ENCODE results near the gene OLR1.

OLR1 gene

DNA sequence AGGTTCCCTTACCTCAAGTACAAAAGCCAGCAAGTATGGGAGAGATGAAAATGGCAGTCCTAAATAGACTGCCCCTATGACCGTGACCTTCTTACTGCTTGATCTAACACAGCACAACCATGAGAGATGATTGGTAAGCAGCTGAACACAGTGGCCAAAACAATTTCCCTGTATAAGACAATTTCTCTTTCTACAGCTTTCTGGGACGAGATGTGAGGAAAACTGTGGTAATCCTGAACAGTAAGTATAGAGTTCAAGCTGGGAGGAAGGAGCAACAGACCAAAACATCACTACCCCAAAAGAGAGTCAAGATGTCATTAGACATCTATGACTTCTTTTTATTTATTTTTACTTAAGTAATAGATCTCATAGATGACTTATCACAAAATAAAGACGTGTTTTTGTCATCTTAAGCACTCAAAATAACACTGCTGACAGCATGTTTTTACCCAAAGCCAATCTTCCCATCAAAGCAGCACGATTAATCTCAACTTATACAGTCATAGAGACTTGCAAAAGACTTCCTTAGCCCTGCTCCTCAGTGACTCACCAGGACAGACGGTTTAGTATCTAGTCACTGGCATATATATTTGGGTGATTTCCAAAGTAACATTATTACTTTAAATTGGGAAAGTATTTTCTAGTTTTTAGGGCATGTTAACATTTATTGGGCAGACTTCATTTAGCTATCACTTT, 10.6 kb upstream of the OLR1 start:
- DNase-seq: no peak
- Histone ChIP-seq H3F3A (ENCODE audit: insufficient read depth, low read length) (no peaks in the 10 kb centered on the region), H4K20me1 (ENCODE audit: insufficient read depth, low read length) (no peaks in the 10 kb centered on the region), H3K4me1 (ENCODE audit: low read length) (no peaks in the 10 kb centered on the region), H3K79me2 (ENCODE audit: low read length) (no peaks in the 10 kb centered on the region), H3K4me2 (ENCODE audit: low read depth, low read length) (no peak overlapping the region), H3K27ac (ENCODE audit: low read length) (no peak overlapping the region), H3K9me3 (replicated peaks; ENCODE audit: insufficient read depth, low read length) (no peaks in the 10 kb centered on the region), H3K36me3 (replicated peaks; ENCODE audit: insufficient read depth, low read length) (no peaks in the 10 kb centered on the region), H3K9ac (ENCODE audit: low read length) (no peak overlapping the region), H3K9me2 (replicated peaks; ENCODE audit: insufficient read depth, low read length) (no peaks in the 10 kb centered on the region), H3K4me3 (ENCODE audit: low read length) (no peak overlapping the region), H2AFZ (ENCODE audit: low read length) (no peak overlapping the region), H3K27me3 (replicated peaks; ENCODE audit: insufficient read depth, low read length) (no peaks in the 10 kb centered on the region)
- no peak for TF ChIP-seq EZH2phosphoT487 (IDR thresholded peaks at IDR 0.05; ENCODE audit: low read length)
- TF ChIP-seq, protein P1, sequence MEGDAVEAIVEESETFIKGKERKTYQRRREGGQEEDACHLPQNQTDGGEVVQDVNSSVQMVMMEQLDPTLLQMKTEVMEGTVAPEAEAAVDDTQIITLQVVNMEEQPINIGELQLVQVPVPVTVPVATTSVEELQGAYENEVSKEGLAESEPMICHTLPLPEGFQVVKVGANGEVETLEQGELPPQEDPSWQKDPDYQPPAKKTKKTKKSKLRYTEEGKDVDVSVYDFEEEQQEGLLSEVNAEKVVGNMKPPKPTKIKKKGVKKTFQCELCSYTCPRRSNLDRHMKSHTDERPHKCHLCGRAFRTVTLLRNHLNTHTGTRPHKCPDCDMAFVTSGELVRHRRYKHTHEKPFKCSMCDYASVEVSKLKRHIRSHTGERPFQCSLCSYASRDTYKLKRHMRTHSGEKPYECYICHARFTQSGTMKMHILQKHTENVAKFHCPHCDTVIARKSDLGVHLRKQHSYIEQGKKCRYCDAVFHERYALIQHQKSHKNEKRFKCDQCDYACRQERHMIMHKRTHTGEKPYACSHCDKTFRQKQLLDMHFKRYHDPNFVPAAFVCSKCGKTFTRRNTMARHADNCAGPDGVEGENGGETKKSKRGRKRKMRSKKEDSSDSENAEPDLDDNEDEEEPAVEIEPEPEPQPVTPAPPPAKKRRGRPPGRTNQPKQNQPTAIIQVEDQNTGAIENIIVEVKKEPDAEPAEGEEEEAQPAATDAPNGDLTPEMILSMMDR (IDR thresholded peaks at IDR 0.05; ENCODE audit: low read length): no peak
- no peak for TF ChIP-seq EZH2 (optimal IDR thresholded peaks at IDR 0.05; ENCODE audit: low read depth, low read length)

GRCh38 chr12:10179776-10180181, 7.8 kb upstream of the OLR1 start:
- Histone ChIP-seq H3K4me2 (ENCODE audit: low read depth, low read length) (no peak overlapping the region), H3K79me2 (ENCODE audit: low read length) (no peaks in the 10 kb centered on the region), H3K27ac (ENCODE audit: low read length) (no peak overlapping the region), H3K9me2 (replicated peaks; ENCODE audit: insufficient read depth, low read length) (no peaks in the 10 kb centered on the region), H2AFZ (ENCODE audit: low read length) (no peak overlapping the region), H3F3A (ENCODE audit: insufficient read depth, low read length) (no peaks in the 10 kb centered on the region), H4K20me1 (ENCODE audit: insufficient read depth, low read length) (no peaks in the 10 kb centered on the region), H3K4me3 (ENCODE audit: low read length) (no peak overlapping the region), H3K9me3 (replicated peaks; ENCODE audit: insufficient read depth, low read length) (no peaks in the 10 kb centered on the region), H3K36me3 (replicated peaks; ENCODE audit: insufficient read depth, low read length) (no peaks in the 10 kb centered on the region), H3K9ac (ENCODE audit: low read length) (no peak overlapping the region), H3K4me1 (ENCODE audit: low read length) (no peaks in the 10 kb centered on the region), H3K27me3 (replicated peaks; ENCODE audit: insufficient read depth, low read length) (no peaks in the 10 kb centered on the region)
- DNase-seq: no peak
- TF ChIP-seq, protein P1 (IDR thresholded peaks at IDR 0.05; ENCODE audit: low read length): no peak
- no peak for TF ChIP-seq EZH2phosphoT487 (IDR thresholded peaks at IDR 0.05; ENCODE audit: low read length)

DNA sequence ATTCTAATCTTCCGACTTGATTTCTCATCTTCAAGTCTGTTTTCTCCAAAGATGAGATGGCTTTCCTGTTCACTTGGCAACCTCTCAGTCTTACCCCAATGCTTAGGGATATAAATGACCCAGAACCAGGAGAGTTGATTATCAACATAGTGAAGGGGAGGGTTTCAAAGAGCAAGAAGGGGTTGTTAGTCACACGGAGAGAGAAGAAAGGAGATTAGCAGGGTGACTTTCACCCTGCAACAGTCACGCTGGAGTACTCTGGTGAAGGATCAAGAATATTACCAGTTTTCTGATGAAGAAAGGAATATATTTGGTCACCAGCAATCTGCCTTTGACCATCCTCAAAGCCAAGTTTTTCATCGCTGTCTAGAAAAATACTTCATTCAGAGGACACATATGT, 6.9 kb upstream of the OLR1 start, which contains the start of gene TMEM52B:
TSS of gene TMEM52B (plus strand) at position 212 of the 400 bp plus-strand sequence. CDS start 543 bp downstream, outside the sequence.
- Histone ChIP-seq H3F3A (ENCODE audit: insufficient read depth, low read length) (no peaks in the 10 kb centered on the region), H3K36me3 (replicated peaks; ENCODE audit: insufficient read depth, low read length) (no peaks in the 10 kb centered on the region), H3K4me1 (ENCODE audit: low read length) (no peaks in the 10 kb centered on the region), H3K4me2 (ENCODE audit: low read depth, low read length) (no peak within 1 kb of the TSS), H4K20me1 (ENCODE audit: insufficient read depth, low read length) (no peaks in the 10 kb centered on the region), H3K4me3 (ENCODE audit: low read length) (no peak within 1 kb of the TSS), H3K27me3 (replicated peaks; ENCODE audit: insufficient read depth, low read length) (no peaks in the 10 kb centered on the region), H3K9ac (ENCODE audit: low read length) (no peak within 1 kb of the TSS), H3K79me2 (ENCODE audit: low read length) (no peaks in the 10 kb centered on the region), H3K9me3 (replicated peaks; ENCODE audit: insufficient read depth, low read length) (no peaks in the 10 kb centered on the region), H3K9me2 (replicated peaks; ENCODE audit: insufficient read depth, low read length) (no peaks in the 10 kb centered on the region), H3K27ac (ENCODE audit: low read length) (no peak within 1 kb of the TSS), H2AFZ (ENCODE audit: low read length) (no peak within 1 kb of the TSS)
- TF ChIP-seq EZH2 (optimal IDR thresholded peaks at IDR 0.05; ENCODE audit: low read depth, low read length): no peak
- TF ChIP-seq, protein P1 (IDR thresholded peaks at IDR 0.05; ENCODE audit: low read length): no peak
- TF ChIP-seq EZH2phosphoT487 (IDR thresholded peaks at IDR 0.05; ENCODE audit: low read length): no peak
- DNase-seq: no peak
